IMR-90 (cell line): ENCODE data around the gene WDFY1. TPM values are rescaled to one million over a fixed set of nuclear protein-coding genes. Genes with fewer than 3 reads are reported as not detected.
A peak's percentile ranks its signal among the peaks of the same experiment; 100 is the strongest.

Experiments
- ATAC-seq: fragments of 200-7000 bp; cut with Tn5 transposase; 2 replicates; pipeline ENCODE4 v1.9.1; 2020; ENCODE audit warnings: low read depth, mild to moderate bottlenecking, moderate library complexity
- BruUV-seq: library from RNA; stranded (reverse); fragments of 400-500 nt; replicated peaks from 2 replicates; lab custom pipeline; 2021; lab: Mats Ljungman, UMichigan
- CTCF ChIA-PET: fragments of 300-600 bp; formaldehyde crosslinking; extraction: SDS; loops from one replicate; lab custom pipeline; 2021; ENCODE audit warnings: antibody characterized with exemption; lab: Yijun Ruan, JAX
- POLR2A ChIA-PET: fragments of 300-600 bp; sonication (Branson Sonifier 250); formaldehyde crosslinking; loops from one replicate; lab custom pipeline; 2022; ENCODE audit warnings: antibody characterized with exemption; ENCODE audit not compliant: unreplicated experiment; lab: Charles Lee
- DNase-seq: peaks from one replicate; pipeline ENCODE4 v3.0.0; 2013
- H2AFZ ChIP-seq: replicated peaks from 2 replicates; pipeline ENCODE3; 2013; ENCODE audit warnings: low read length, mild to moderate bottlenecking; ENCODE audit not compliant: poor library complexity
- H2AK5ac ChIP-seq: 2 replicates; pipeline ENCODE4 v1.6.1; 2013; ENCODE audit warnings: low read depth, low read length, inconsistent platforms
- H2AK9ac ChIP-seq: replicated peaks from 2 replicates; pipeline ENCODE3; 2013; ENCODE audit warnings: mild to moderate bottlenecking, low read depth, low read length, moderate library complexity; ENCODE audit not compliant: poor library complexity
- H2BK120ac ChIP-seq: 2 replicates; pipeline ENCODE4 v1.6.1; 2013; ENCODE audit warnings: low read depth, low read length, inconsistent platforms
- H2BK15ac ChIP-seq: 3 replicates; pipeline ENCODE4 v1.6.1; 2013; ENCODE audit warnings: low read depth, low read length, inconsistent platforms
- H2BK20ac ChIP-seq: 2 replicates; pipeline ENCODE4 v1.6.1; 2013; ENCODE audit warnings: low read depth, mild to moderate bottlenecking, inconsistent platforms, low read length, moderate library complexity
- H2BK5ac ChIP-seq: 2 replicates; pipeline ENCODE4 v1.6.1; 2013; ENCODE audit warnings: mild to moderate bottlenecking, low read depth, low read length, inconsistent platforms; ENCODE audit not compliant: poor library complexity, severe bottlenecking
- H3K14ac ChIP-seq: replicated peaks from 2 replicates; pipeline ENCODE4 v1.6.1; 2013; ENCODE audit warnings: low read depth, low read length, inconsistent platforms
- H3K18ac ChIP-seq: 2 replicates; pipeline ENCODE4 v1.6.1; 2013; ENCODE audit warnings: low read depth, low read length, control low read depth
- H3K23ac ChIP-seq: 2 replicates; pipeline ENCODE4 v1.6.1; 2013; ENCODE audit warnings: low read depth, low read length, inconsistent platforms
- H3K27ac ChIP-seq: 2 replicates; pipeline ENCODE4 v1.5.1; 2013; ENCODE audit warnings: mild to moderate bottlenecking, control low read depth, low read length; ENCODE audit not compliant: insufficient read depth
- H3K27me3 ChIP-seq: 2 replicates; pipeline ENCODE4 v1.6.1; 2013; ENCODE audit warnings: low read length; ENCODE audit not compliant: control insufficient read depth, insufficient read depth
- H3K36me3 ChIP-seq: 2 replicates; pipeline ENCODE4 v1.6.1; 2013; ENCODE audit warnings: low read length, mixed read lengths; ENCODE audit not compliant: control insufficient read depth, insufficient read depth
- H3K4ac ChIP-seq: 2 replicates; pipeline ENCODE4 v1.6.1; 2013; ENCODE audit warnings: low read depth, low read length, inconsistent platforms
- H3K4me1 ChIP-seq: 2 replicates; pipeline ENCODE4 v1.6.1; 2013; ENCODE audit warnings: low read length, mixed read lengths; ENCODE audit not compliant: control insufficient read depth, insufficient read depth
- H3K4me2 ChIP-seq: 2 replicates; pipeline ENCODE4 v1.6.1; 2013; ENCODE audit warnings: low read depth, mild to moderate bottlenecking, control low read depth, low read length, moderate library complexity
- H3K4me3 ChIP-seq: 2 replicates; pipeline ENCODE4 v1.5.1; 2013; ENCODE audit warnings: low read depth, mild to moderate bottlenecking, control low read depth, low read length, moderate library complexity; ENCODE audit not compliant: insufficient read depth
- H3K56ac ChIP-seq: 2 replicates; pipeline ENCODE4 v1.6.1; 2013; ENCODE audit warnings: low read length, inconsistent platforms; ENCODE audit not compliant: insufficient read depth; ENCODE audit errors: extremely low read depth
- H3K79me1 ChIP-seq, 2 experiments: 2 replicates each; pipeline ENCODE4 v1.6.1; 2013; ENCODE audit warnings: low read length in 2 of 2, inconsistent platforms in 1 of 2, low read depth in 1 of 2
- H3K9ac ChIP-seq: 2 replicates; pipeline ENCODE4 v1.6.1; 2013; ENCODE audit warnings: low read depth, low read length, control low read depth
- H3K9me1 ChIP-seq: 2 replicates; pipeline ENCODE4 v1.6.1; 2013; ENCODE audit warnings: low read length, inconsistent platforms; ENCODE audit not compliant: insufficient read depth
- H3K9me3 ChIP-seq: 2 replicates; pipeline ENCODE4 v1.6.1; 2013; ENCODE audit warnings: low read length; ENCODE audit not compliant: control insufficient read depth, insufficient read depth
- H4K20me1 ChIP-seq: 2 replicates; pipeline ENCODE4 v1.6.1; 2013; ENCODE audit warnings: low read length, inconsistent platforms; ENCODE audit not compliant: insufficient read depth
- H4K5ac ChIP-seq: 2 replicates; pipeline ENCODE4 v1.6.1; 2013; ENCODE audit warnings: mild to moderate bottlenecking, low read depth, low read length, control low read depth
- H4K8ac ChIP-seq, 2 experiments: 2 replicates each; pipeline ENCODE4 v1.6.1; 2013; ENCODE audit warnings: low read depth in 2 of 2, low read length in 2 of 2, control low read depth in 1 of 2, inconsistent platforms in 1 of 2
- H4K91ac ChIP-seq: 2 replicates; pipeline ENCODE4 v1.6.1; 2013; ENCODE audit warnings: low read depth, low read length, inconsistent platforms; ENCODE audit not compliant: insufficient read depth
- BHLHE40 ChIP-seq: fragments of 150-350 bp; IDR thresholded peaks from 2 replicates; pipeline ENCODE4 v1.6.1; 2016; ENCODE audit warnings: mild to moderate bottlenecking, low read depth, low read length
- CEBPB ChIP-seq: IDR thresholded peaks from 2 replicates; pipeline ENCODE4 v1.6.1; 2012; ENCODE audit warnings: low read depth, low read length, improper control_type of control experiment
- CHD1 ChIP-seq: IDR thresholded peaks from 2 replicates; pipeline ENCODE4 v1.6.1; 2012; ENCODE audit warnings: low read depth, low read length, improper control_type of control experiment
- CTCF ChIP-seq: conservative IDR thresholded peaks from 2 replicates; pipeline ENCODE4 v1.5.1; 2012; ENCODE audit warnings: mild to moderate bottlenecking, low read depth, low read length, improper control_type of control experiment
- ELK1 ChIP-seq: fragments of 150-350 bp; IDR thresholded peaks from 2 replicates; pipeline ENCODE4 v1.6.1; 2016; ENCODE audit warnings: low read depth, mild to moderate bottlenecking, low read length, moderate library complexity, borderline replicate concordance
- FOS ChIP-seq: fragments of 150-350 bp; IDR thresholded peaks from 2 replicates; pipeline ENCODE4 v1.6.1; 2016; ENCODE audit warnings: low read depth, low read length
- MAFK ChIP-seq: IDR thresholded peaks from 2 replicates; pipeline ENCODE4 v1.6.1; 2012; ENCODE audit warnings: low read depth, low read length, improper control_type of control experiment
- MAZ ChIP-seq: IDR thresholded peaks from 2 replicates; pipeline ENCODE4 v1.6.1; 2012; ENCODE audit warnings: low read depth, mild to moderate bottlenecking, low read length, improper control_type of control experiment, moderate library complexity, borderline replicate concordance
- MXI1 ChIP-seq: IDR thresholded peaks from 2 replicates; pipeline ENCODE4 v1.6.1; 2012; ENCODE audit warnings: low read depth, mild to moderate bottlenecking, low read length, moderate library complexity, borderline replicate concordance
- NFE2L2 ChIP-seq: fragments of 150-350 bp; IDR thresholded peaks from 2 replicates; pipeline ENCODE4 v1.6.1; 2016; ENCODE audit warnings: low read depth, mild to moderate bottlenecking, low read length
- RAD21 ChIP-seq: IDR thresholded peaks from 2 replicates; pipeline ENCODE4 v1.6.1; 2012; ENCODE audit warnings: low read length, improper control_type of control experiment
- RCOR1 ChIP-seq: IDR thresholded peaks from 2 replicates; pipeline ENCODE4 v1.6.1; 2012; ENCODE audit warnings: mild to moderate bottlenecking, low read length, improper control_type of control experiment; ENCODE audit not compliant: insufficient replicate concordance
- RFX5 ChIP-seq: IDR thresholded peaks from 2 replicates; pipeline ENCODE4 v1.8.0; 2012; ENCODE audit warnings: low read depth, mild to moderate bottlenecking, low read length, moderate library complexity
- SMC3 ChIP-seq: fragments of 150-350 bp; IDR thresholded peaks from 2 replicates; pipeline ENCODE4 v1.6.1; 2016; ENCODE audit warnings: low read depth, mild to moderate bottlenecking, antibody characterized with exemption, low read length, moderate library complexity
- USF2 ChIP-seq: fragments of 150-350 bp; IDR thresholded peaks from 2 replicates; pipeline ENCODE4 v1.6.1; 2017; ENCODE audit warnings: mild to moderate bottlenecking, antibody characterized with exemption, low read length, low read depth
- WGBS, 2 experiments: methylation state at CpG; one replicate each; pipeline versions ENCODE4 v1.1.5 to v1.1.7; 2013; ENCODE audit warnings: missing lambda C conversion rate in 2 of 2; ENCODE audit not compliant: insufficient read length in 1 of 2; ENCODE audit errors: extremely low coverage in 2 of 2; 5-methylcytosine and 5-hydroxymethylcytosine counted together
- dilution Hi-C: fragments of 300-500 bp; cut with HindIII; formaldehyde crosslinking; loops from one replicate; pipeline ENCODE4 v1.14.3; 2018; ENCODE audit warnings: low sequenced_read_pairs; ENCODE audit not compliant: unreplicated experiment
- in situ Hi-C: fragments of 300-500 bp; cut with MboI; formaldehyde crosslinking; loops from 3 replicates; pipeline ENCODE4 v1.14.3; 2019; ENCODE audit warnings: low sequenced_read_pairs, inconsistent platforms, mixed read lengths
- intact Hi-C: fragments of 100-400 bp; cut with micrococcal nuclease; formaldehyde crosslinking; loops from 2 replicates; pipeline ENCODE4 v1.10.0; 2022
- polyA plus RNA-seq, 3 experiments: library from polyadenylated mRNA; depleted of rRNA; stranded (reverse); fragments of >200 nt; gene quantifications; 2 replicates each; pipeline ENCODE4 v1.2.3, GENCODE V29; 2012; ENCODE audit warnings: low replicate concordance in 1 of 3
- total RNA-seq: library from RNA; depleted of rRNA; stranded (reverse); fragments of >200 nt; gene quantifications from 2 replicates; pipeline ENCODE4 v1.2.3, GENCODE V29; 2012

The WDFY1 gene
- total and polyA plus RNA-seq, 2 of the 4 experiments (the other 2 are of a cell fraction): 35.6 to 93.6 TPM

GRCh38 chr2:223877721-223878410 lies 67.3 kb downstream of the WDFY1 start:
- WGBS, 2 experiments: 100% methylated on average over 1 of the region's 6 CpGs; no CpG with 5 or more reads in 1 of the 2 experiments
- CTCF ChIA-PET: no interaction called here
- TF ChIP-seq ELK1 (no peak), RFX5 (no peak), BHLHE40 (no peak), CEBPB (no peak), RAD21 (no peak), MAFK (no peak), FOS (no peak), NFE2L2 (no peak), MAZ (no peak), SMC3 (no peak), CHD1 (no peak), CTCF (no peak), USF2 (no peak), MXI1 (no peak), RCOR1 (no peak)

More at GRCh38 chr2:223877721-223878410, 67.3 kb downstream of the WDFY1 start:
- dilution Hi-C loops (no loop called here), in situ Hi-C loops (no loop called here), intact Hi-C loops (no loop called here)
- peaks cover 3 to 9% of the 10 kb centered on the region in 2 experiments; a peak in 3 of 4 replicates for H3K79me1 ChIP-seq
- no peak overlapping the region for H2BK5ac ChIP-seq
- H2BK20ac ChIP-seq: no peak overlapping the region
- 0 out of 2 replicates have a peak, but pooled peaks cover 2% of the 10 kb centered on the region for H3K9me3 ChIP-seq
- no peaks in the 10 kb centered on the region for H4K20me1 ChIP-seq
- H3K36me3 ChIP-seq: peaks cover 53% of the 10 kb centered on the region
- no peak overlapping the region for H2AK5ac ChIP-seq
- H3K9ac ChIP-seq: no peak overlapping the region
- H3K14ac ChIP-seq: no peak overlapping the region
- no peak overlapping the region for H3K56ac ChIP-seq
- no peak overlapping the region for H2BK15ac ChIP-seq
- DNase-seq: no peak
- H3K18ac ChIP-seq: no peak overlapping the region
- H2AFZ ChIP-seq: no peak overlapping the region
- H3K4me1 ChIP-seq: no peaks in the 10 kb centered on the region
- H2AK9ac ChIP-seq: no peak overlapping the region
- H2BK120ac ChIP-seq: no peak overlapping the region
- H3K4me2 ChIP-seq: no peak overlapping the region
- POLR2A ChIA-PET: interaction anchor here (0.5 kb wide), 1 partner anchor 90 kb away, joined by 8 read pairs; no protein-coding TSS in a partner anchor
- H3K9me1 ChIP-seq: peaks cover 4% of the 10 kb centered on the region; the same call in 1 of the 2 replicates
- H4K5ac ChIP-seq: no peak overlapping the region
- no peak overlapping the region for H3K4me3 ChIP-seq
- no peak overlapping the region for H3K27ac ChIP-seq
- no peak overlapping the region for H3K23ac ChIP-seq
- no peaks in the 10 kb centered on the region for H3K27me3 ChIP-seq
- ATAC-seq: no peak
- H3K4ac ChIP-seq: no peak overlapping the region
- BruUV-seq: TSS peak; percentile 68
- no peak overlapping the region for H4K91ac ChIP-seq
- H4K8ac ChIP-seq: no peak overlapping the region
